K562 (cell line): ENCODE results near the gene RNF19B. TPM values are rescaled to one million over a fixed set of nuclear protein-coding genes. Genes with fewer than 3 reads are reported as not detected.

Experiments used
- ATAC-seq: fragments of 200-7000 bp; cut with Tn5 transposase; 3 replicates; pipeline ENCODE4 v1.9.1; 2020; ENCODE audit warnings: moderate library complexity
- BruUV-seq: library from RNA; stranded (reverse); fragments of 400-500 nt; replicated peaks from 2 replicates; lab custom pipeline; 2021; lab: Mats Ljungman, UMichigan
- CTCF ChIA-PET: fragments of 300-600 bp; formaldehyde crosslinking; extraction: SDS; loops from one replicate; lab custom pipeline; 2021; ENCODE audit warnings: low intra/inter-chr PET ratio; lab: Yijun Ruan, JAX
- POLR2A ChIA-PET: fragments of 300-600, 350-650 bp; sonication (Branson Sonifier 250); formaldehyde crosslinking; extraction: SDS; loops from one replicate; lab custom pipeline; 2021; ENCODE audit warnings: antibody characterized with exemption, inconsistent platforms; lab: Yijun Ruan, JAX
- DNase-seq, 4 experiments: peaks; one replicate each; pipeline versions ENCODE4 v3.0.0 to v3.0.0-alpha.2; 2011 to 2018; ENCODE audit warnings: low spot score in 3 of 4, mixed read lengths in 3 of 4; ENCODE audit errors: extremely low read depth in 1 of 4
- FAIRE-seq: peaks from 2 replicates; lab custom pipeline; 2011; peaks lifted over from hg19 to GRCh38; lab: Jason Lieb, UNC
- H2AFZ ChIP-seq: 2 replicates; pipeline ENCODE4 v1.6.0; 2011; ENCODE audit warnings: low read depth, low read length, control low read depth, inconsistent platforms
- H3K27ac ChIP-seq: fragments of 200-600 bp; 3 replicates; pipeline ENCODE4 v1.8.0; 2011; ENCODE audit warnings: low read depth, mild to moderate bottlenecking, control low read depth, inconsistent platforms, low read length, moderate library complexity, mixed read lengths; ENCODE audit errors: extremely low read depth
- H3K27me3 ChIP-seq, 2 experiments: fragments of 300-600 bp in 1 of 2; 2 replicates in 1 of 2; 3 replicates in 1 of 2; pipeline versions ENCODE4 v1.6.0 to v1.8.0; 2011; ENCODE audit warnings: inconsistent platforms in 2 of 2, low read length in 2 of 2, mild to moderate bottlenecking in 1 of 2, mixed read lengths in 1 of 2, moderate library complexity in 1 of 2; ENCODE audit not compliant: control insufficient read depth in 2 of 2, insufficient read depth in 2 of 2
- H3K36me3 ChIP-seq: fragments of 300-600 bp; 3 replicates; pipeline ENCODE4 v1.8.0; 2011; ENCODE audit warnings: mild to moderate bottlenecking, low read length, inconsistent platforms; ENCODE audit not compliant: control insufficient read depth, insufficient read depth
- H3K4me1 ChIP-seq, 2 experiments: fragments of 200-600 bp in 1 of 2; replicated peaks in 1 of 2; 2 replicates in 1 of 2; 3 replicates in 1 of 2; pipeline versions ENCODE4 v1.5.1 to v1.8.0; 2011; ENCODE audit warnings: inconsistent platforms in 2 of 2, low read length in 2 of 2, mild to moderate bottlenecking in 1 of 2, mixed read lengths in 1 of 2, moderate library complexity in 1 of 2; ENCODE audit not compliant: control insufficient read depth in 2 of 2, insufficient read depth in 2 of 2
- H3K4me2 ChIP-seq: 2 replicates; pipeline ENCODE4 v1.6.1; 2011; ENCODE audit warnings: low read length, control low read depth, inconsistent platforms, mixed read lengths; ENCODE audit not compliant: insufficient read depth
- H3K4me3 ChIP-seq: fragments of 200-600 bp; sonication (generic), shearing (Covaris generic); 2 replicates; pipeline ENCODE4 v1.5.1; 2016; ENCODE audit warnings: control low read depth, inconsistent platforms
- H3K79me2 ChIP-seq: fragments of 200-600 bp; 3 replicates; pipeline ENCODE4 v1.8.0; 2011; ENCODE audit warnings: low read length, inconsistent platforms; ENCODE audit not compliant: control insufficient read depth, insufficient read depth
- H3K9ac ChIP-seq, 2 experiments: 2 replicates each; pipeline versions ENCODE4 v1.6.0 to v1.6.1; 2011; ENCODE audit warnings: low read depth in 2 of 2, low read length in 2 of 2, control low read depth in 1 of 2, inconsistent platforms in 1 of 2, mild to moderate bottlenecking in 1 of 2, mixed read lengths in 1 of 2; ENCODE audit not compliant: insufficient read depth in 1 of 2
- H3K9me1 ChIP-seq: one replicate; pipeline ENCODE4 v1.6.0; 2011; ENCODE audit warnings: inconsistent platforms, mild to moderate bottlenecking, low read length, moderate library complexity; ENCODE audit not compliant: control insufficient read depth, insufficient read depth
- H3K9me3 ChIP-seq: replicated peaks from 2 replicates; pipeline ENCODE4 v1.5.1; 2011; ENCODE audit warnings: low read depth, low read length, inconsistent platforms; ENCODE audit not compliant: control insufficient read depth, insufficient read depth
- H4K20me1 ChIP-seq: replicated peaks from 2 replicates; pipeline ENCODE4 v1.6.1; 2011; ENCODE audit warnings: low read length, inconsistent platforms, mixed read lengths; ENCODE audit not compliant: control insufficient read depth, insufficient read depth
- ARID1B ChIP-seq: fragments of 450-650 bp; IDR thresholded peaks from 2 replicates; pipeline ENCODE4 v1.6.1; 2016; ENCODE audit warnings: antibody characterized with exemption, mild to moderate bottlenecking, inconsistent platforms
- BMI1 ChIP-seq: fragments of 150-350 bp; IDR thresholded peaks from 2 replicates; pipeline ENCODE4 v1.6.1; 2014; ENCODE audit warnings: low read length
- CAMTA2 ChIP-seq: fragments of 250-450 bp; sonication (Bioruptor Pico); conservative IDR thresholded peaks from 2 replicates; pipeline ENCODE4 v1.5.1; 2022
- CXXC5 ChIP-seq: fragments of 250-450 bp; sonication (Bioruptor Pico); IDR thresholded peaks from 2 replicates; pipeline ENCODE4 v1.8.0; 2022; ENCODE audit warnings: inconsistent platforms, mild to moderate bottlenecking, moderate library complexity
- FOXK2 ChIP-seq, 2 experiments: fragments of 450-650 bp; IDR thresholded peaks in 1 of 2; conservative IDR thresholded peaks in 1 of 2; 2 replicates each; pipeline ENCODE4 v1.6.1; 2016; ENCODE audit warnings: low read depth in 2 of 2, mild to moderate bottlenecking in 1 of 2
- JUN ChIP-seq, 2 experiments: sonication (generic) in 1 of 2; formaldehyde crosslinking in 1 of 2; IDR thresholded peaks; 2 replicates each; pipeline versions ENCODE4 v1.6.1 to v1.8.0; 2012 to 2022; ENCODE audit warnings: borderline replicate concordance in 2 of 2, mild to moderate bottlenecking in 2 of 2, improper control_type of control experiment in 1 of 2, low read depth in 1 of 2, low read length in 1 of 2, missing genetic modification reagents in 1 of 2
- MXD1 ChIP-seq: fragments of 250-450 bp; sonication (Bioruptor Pico); IDR thresholded peaks from 2 replicates; pipeline ENCODE4 v1.8.0; 2021; ENCODE audit warnings: borderline replicate concordance, mild to moderate bottlenecking, moderate library complexity; ENCODE audit not compliant: poor library complexity, severe bottlenecking
- NKRF ChIP-seq: fragments of 450-650 bp; IDR thresholded peaks from 2 replicates; pipeline ENCODE4 v1.6.1; 2016; ENCODE audit warnings: borderline replicate concordance
- NR2C2 ChIP-seq, 2 experiments: fragments of 200-800 bp in 1 of 2; sonication (Bioruptor generic) in 1 of 2; sonication (generic) in 1 of 2; formaldehyde crosslinking in 1 of 2; IDR thresholded peaks; 2 replicates each; pipeline versions ENCODE4 v1.6.1 to v1.8.0; 2016 to 2022; ENCODE audit warnings: mild to moderate bottlenecking in 1 of 2, missing compliant biosample characterization in 1 of 2, missing genetic modification characterization in 1 of 2, missing genetic modification reagents in 1 of 2
- OTX1 ChIP-seq: fragments of 450-650 bp; formaldehyde crosslinking; IDR thresholded peaks from 2 replicates; pipeline ENCODE4 v1.4.0; 2022; ENCODE audit warnings: mild to moderate bottlenecking
- SMARCE1 ChIP-seq: fragments of 450-650 bp; IDR thresholded peaks from 2 replicates; pipeline ENCODE4 v1.7.1; 2016; ENCODE audit warnings: mild to moderate bottlenecking
- SOX6 ChIP-seq: fragments of 450-650 bp; IDR thresholded peaks from 2 replicates; pipeline ENCODE4 v1.6.1; 2014; ENCODE audit warnings: mild to moderate bottlenecking
- TARDBP ChIP-seq: fragments of 450-650 bp; IDR thresholded peaks from 2 replicates; pipeline ENCODE4 v1.6.1; 2016
- ZBTB9 ChIP-seq: fragments of 450-650 bp; formaldehyde crosslinking; IDR thresholded peaks from 2 replicates; pipeline ENCODE4 v1.4.0; 2020; ENCODE audit warnings: mild to moderate bottlenecking, moderate library complexity
- ZC3H4 ChIP-seq: sonication (generic); formaldehyde crosslinking; IDR thresholded peaks from 2 replicates; pipeline ENCODE4 v1.9.0; 2021; ENCODE audit warnings: missing genetic modification reagents, borderline replicate concordance
- ZNF24 ChIP-seq: fragments of 450-650 bp; IDR thresholded peaks from 2 replicates; pipeline ENCODE4 v1.6.1; 2016
- WGBS: fragments of 100-300 bp; shearing (Covaris generic); methylation state at CpG from one replicate; pipeline ENCODE4 v1.1.6; 2016; ENCODE audit warnings: low coverage, mixed read lengths; ENCODE audit not compliant: insufficient coverage; ENCODE audit errors: missing lambda C conversion rate; 5-methylcytosine and 5-hydroxymethylcytosine counted together
- in situ Hi-C: fragments of 300-500 bp; cut with MboI; formaldehyde crosslinking; loops from 4 replicates; pipeline ENCODE4 v1.15.0; 2018; ENCODE audit warnings: inconsistent platforms, mixed read lengths
- intact Hi-C: fragments of 100-400 bp; cut with micrococcal nuclease; formaldehyde crosslinking; loops from 2 replicates; pipeline ENCODE4 v1.14.2; 2022
- polyA plus RNA-seq, 8 experiments: library from polyadenylated mRNA; depleted of rRNA in 4 of 8; stranded (reverse) in 5 of 8; unstranded in 3 of 8; fragments of >200 nt; fragmentation: Nextera tagmentation in 2 of 8; fragmentation: Illumina TruSeq in 1 of 8; extraction: Ambion mirVana in 2 of 8; extraction: Trizol in 1 of 8; gene quantifications; 2 replicates each; pipeline versions ENCODE4 v1.2.1 to v1.2.3, GENCODE V29; 2011 to 2014; ENCODE audit warnings: inconsistent platforms in 1 of 8, missing spikeins in 1 of 8
- total RNA-seq, 7 experiments: library from RNA; depleted of rRNA in 6 of 7; stranded (reverse); fragments of >200 nt in 6 of 7; fragmentation: Illumina TruSeq in 2 of 7; extraction: Trizol in 2 of 7; gene quantifications; 2 replicates each; pipeline versions ENCODE4 v1.2.1 to v1.2.3, GENCODE V29; 2011 to 2021; ENCODE audit warnings: low replicate concordance in 1 of 7

Gene RNF19B
- total and polyA plus RNA-seq, 9 of the 15 experiments (the other 6 are each of a cell fraction or from before 2014, with no cell fraction given), result 2.6 to 14.9 (median 10.1) TPM

GRCh38 chr1:32981003-32981901 is 16.6 kb upstream of the RNF19B start:
- ChIA-PET CTCF (no interaction called here), POLR2A (interaction anchor here (0.5 to 2.3 kb wide), 9 partner anchors 9 to 378 kb away, joined by 3 to 12 read pairs (median 3); partner anchors contain the start of gene RNF19B)
- BruUV-seq, result no TSS peak
- peak overlapping the region; percentile 75 for H2AFZ ChIP-seq
- peak in 2 of 4 experiments; percentile 40 to 67 for DNase-seq
- peak; percentile 82 for FAIRE-seq
- peak overlapping the region in 1 of 2 experiments; percentile 37; a peak in 3 of 4 replicates for H3K9ac ChIP-seq
- H3K27me3 ChIP-seq, result peaks cover 0 to 4% of the 10 kb centered on the region in 2 experiments; a peak in 2 of 5 replicates
- H3K9me3 ChIP-seq, result no peaks in the 10 kb centered on the region
- intact Hi-C loops (no loop called here), in situ Hi-C loops (no loop called here)
- H3K9me1 ChIP-seq, result no peaks in the 10 kb centered on the region
- no peaks in the 10 kb centered on the region for H4K20me1 ChIP-seq
- H3K79me2 ChIP-seq, result no peaks in the 10 kb centered on the region
- peak overlapping the region; percentile 60; the same call in 2 of the 3 replicates for H3K27ac ChIP-seq
- 8% methylated on average over 8 of the region's 8 CpGs for WGBS
- no peaks in the 10 kb centered on the region for H3K36me3 ChIP-seq
- H3K4me3 ChIP-seq, result no peak overlapping the region
- peak overlapping the region; percentile 65 for H3K4me2 ChIP-seq
- peaks cover 0 to 2% of the 10 kb centered on the region in 2 experiments; a peak in 3 of 5 replicates for H3K4me1 ChIP-seq
- peak; percentile 86 for ATAC-seq
- TF ChIP-seq ARID1B (peak; percentile 65), SMARCE1 (peak; percentile 86), NR2C2 (CRISPR knock-in tag; IDR thresholded peaks at IDR 0.05) (0 out of 2 replicates have a peak, but pooled peaks have one; percentile 38), NR2C2 (tag; IDR thresholded peaks at IDR 0.05) (peak; percentile 96), CXXC5 (CRISPR knock-in tag) (peak; percentile 23; the same call in 1 of the 2 replicates), MXD1 (no peak), FOXK2 (conservative IDR thresholded peaks at IDR 0.05 in 1 of 2, IDR thresholded peaks at IDR 0.05 in 1 of 2; ENCODE audit: low read depth in 2 of 2) (peak; percentile 29 to 69; a peak in 2 of 4 replicates), TARDBP (0 out of 2 replicates have a peak, but pooled peaks have one; percentile 66), ZBTB9 (CRISPR knock-in tag) (no peak; the same call in 1 of the 2 replicates), NKRF (no peak), ZC3H4 (CRISPR knock-in tag) (no peak), SOX6 (peak; percentile 80; the same call in 1 of the 2 replicates), BMI1 (no peak), JUN (IDR thresholded peaks at IDR 0.05; ENCODE audit: borderline replicate concordance, low read depth, low read length) (peak; percentile 37; the same call in 1 of the 2 replicates), JUN (CRISPR knock-in tag; IDR thresholded peaks at IDR 0.05; ENCODE audit: borderline replicate concordance) (no peak), ZNF24 (peak; percentile 25; the same call in 1 of the 2 replicates), OTX1 (CRISPR knock-in tag) (0 out of 2 replicates have a peak, but pooled peaks have one; percentile 39), CAMTA2 (CRISPR knock-in tag) (no peak)
